GM12872 (cell line): ENCODE data around the gene MDH2.

Experiments
- CTCF ChIP-seq: IDR thresholded peaks from 3 replicates; pipeline ENCODE4 v1.5.1; 2011; ENCODE audit warnings: low read depth, mild to moderate bottlenecking, low read length, moderate library complexity; ENCODE audit not compliant: insufficient read depth

Gene MDH2

GRCh38 chr7:76053461-76053860, 5.6 kb downstream of the MDH2 start:
- TF ChIP-seq CTCF, result no peak

DNA sequence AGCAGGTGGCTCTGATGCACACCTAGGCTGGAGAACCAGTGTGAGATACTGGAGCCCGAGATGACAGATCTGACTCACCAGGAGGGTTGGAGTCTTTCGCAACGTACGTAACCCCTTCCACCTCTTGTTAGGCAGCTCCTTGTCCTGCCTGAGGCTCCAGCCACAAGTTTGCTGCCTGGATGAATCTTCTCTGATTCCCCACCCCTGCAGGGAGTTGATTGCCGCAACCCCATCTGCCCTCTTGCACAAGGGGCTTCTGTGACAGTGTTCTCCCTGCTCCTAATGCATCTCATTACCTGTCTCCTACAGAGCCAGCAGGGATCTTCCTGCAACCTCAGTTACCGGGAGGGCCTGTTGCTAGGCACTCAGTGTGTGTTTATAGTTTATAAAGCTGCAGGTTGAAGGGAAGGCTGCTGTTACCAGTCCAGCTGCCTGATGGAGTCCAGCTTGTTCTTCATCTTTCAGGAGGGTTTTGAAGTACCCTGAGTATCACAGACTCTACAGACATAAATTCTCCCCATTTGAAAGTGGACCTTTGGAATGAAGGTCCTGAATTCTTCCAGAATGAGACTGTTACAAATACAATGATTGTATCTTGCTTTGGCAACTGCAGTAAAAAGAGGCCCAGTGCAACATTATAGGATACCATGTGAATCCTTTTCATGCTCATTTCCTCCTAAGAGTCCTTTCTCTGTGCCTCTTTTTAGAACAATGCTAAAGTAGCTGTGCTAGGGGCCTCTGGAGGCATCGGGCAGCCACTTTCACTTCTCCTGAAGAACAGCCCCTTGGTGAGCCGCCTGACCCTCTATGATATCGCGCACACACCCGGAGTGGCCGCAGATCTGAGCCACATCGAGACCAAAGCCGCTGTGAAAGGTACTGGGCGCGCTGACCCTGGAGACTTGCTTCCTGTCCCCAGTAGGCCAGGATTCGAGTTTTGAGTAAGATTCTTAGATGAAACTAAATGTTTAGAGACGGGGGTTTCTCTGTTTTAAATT, 6.5 kb downstream of the MDH2 start:
- no peak for TF ChIP-seq CTCF

DNA sequence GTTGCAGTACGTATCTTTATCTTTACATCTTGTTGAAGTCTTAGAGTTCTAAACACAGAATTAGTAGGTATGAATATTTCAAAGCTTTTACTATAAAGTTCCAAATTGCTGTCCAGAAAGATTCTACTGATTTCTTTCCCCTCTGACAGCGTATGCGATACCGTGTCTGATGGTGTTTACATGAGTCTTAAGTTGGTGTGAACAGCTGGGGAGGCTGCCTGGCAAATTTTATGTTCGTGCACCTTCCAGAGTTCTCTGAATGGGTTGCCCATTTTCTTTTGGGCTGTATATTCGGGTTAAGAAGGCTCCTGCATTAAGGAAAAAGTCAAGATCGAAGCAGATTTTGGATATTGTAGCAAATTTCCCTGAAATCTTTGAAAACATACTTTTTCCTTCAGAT, 8.3 kb downstream of the MDH2 start:
- TF ChIP-seq CTCF, result no peak

GRCh38 chr7:76057103-76057812, 9.4 kb downstream of the MDH2 start:
- TF ChIP-seq CTCF, result no peak

GRCh38 chr7:76057813-76058145, 9.9 kb downstream of the MDH2 start:
- TF ChIP-seq CTCF, result no peak

DNA sequence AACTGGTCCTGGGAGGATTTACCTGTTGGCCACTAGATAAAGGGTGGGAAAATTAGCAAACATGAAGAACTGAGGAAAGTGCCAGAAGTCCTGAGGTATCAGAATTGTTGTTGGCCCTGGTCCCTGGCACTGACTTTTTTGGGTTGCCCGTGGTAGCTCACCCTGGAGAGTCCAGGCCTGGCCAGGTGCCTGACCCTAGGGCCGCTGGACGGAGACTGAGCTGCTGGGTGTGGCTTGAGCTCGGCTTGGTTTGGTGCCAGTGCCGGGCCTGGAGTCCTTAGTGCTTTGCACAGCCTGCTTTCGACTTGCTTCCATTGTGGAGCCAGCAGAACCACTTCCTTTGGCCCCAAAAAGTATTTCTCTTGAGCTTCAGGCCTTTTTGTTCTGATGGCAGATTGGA, 12.9 kb downstream of the MDH2 start:
- TF ChIP-seq CTCF, result no peak

- TF ChIP-seq CTCF, result no peak
These were observed 14.3 kb downstream of the MDH2 start for GRCh38 chr7:76062254-76062653.
